Prostate gland (tissue), 2 donors: Measurements from ENCODE around the gene PTTG1.

Source experiments
- CTCF ChIP-seq, 4 experiments: fragments of 200-600 bp in 2 of 4; fragments of 450-650 bp in 2 of 4; sonication (generic) in 2 of 4; IDR thresholded peaks; 1 replicate in 3 of 4; 2 replicates in 1 of 4; pipeline ENCODE4 v1.5.1; 2016 to 2019; ENCODE audit warnings: antibody characterized with exemption in 4 of 4, mild to moderate bottlenecking in 2 of 4, moderate library complexity in 2 of 4
- POLR2A ChIP-seq: fragments of 450-650 bp; IDR thresholded peaks from one replicate; pipeline ENCODE4 v1.6.1; 2016; ENCODE audit warnings: antibody characterized with exemption, mild to moderate bottlenecking
- POLR2AphosphoS5 ChIP-seq: sonication (generic); formaldehyde crosslinking; IDR thresholded peaks from one replicate; pipeline ENCODE4 v1.6.1; 2017; ENCODE audit warnings: antibody characterized with exemption

- no peak for TF ChIP-seq CTCF (IDR thresholded peaks at IDR 0.05)
- no peak for TF ChIP-seq POLR2A
- TF ChIP-seq POLR2AphosphoS5 = no peak
Measured at GRCh38 chr5:160455600-160455999, 33.9 kb downstream of the PTTG1 start.
